ENCODE measurements around the gene NSMF.
"Not testable (repeated sequence)": the region's sequence is repeated elsewhere in the genome, so short reads cannot be mapped to it uniquely, and the experiment has no call there.

Gene NSMF

DNA sequence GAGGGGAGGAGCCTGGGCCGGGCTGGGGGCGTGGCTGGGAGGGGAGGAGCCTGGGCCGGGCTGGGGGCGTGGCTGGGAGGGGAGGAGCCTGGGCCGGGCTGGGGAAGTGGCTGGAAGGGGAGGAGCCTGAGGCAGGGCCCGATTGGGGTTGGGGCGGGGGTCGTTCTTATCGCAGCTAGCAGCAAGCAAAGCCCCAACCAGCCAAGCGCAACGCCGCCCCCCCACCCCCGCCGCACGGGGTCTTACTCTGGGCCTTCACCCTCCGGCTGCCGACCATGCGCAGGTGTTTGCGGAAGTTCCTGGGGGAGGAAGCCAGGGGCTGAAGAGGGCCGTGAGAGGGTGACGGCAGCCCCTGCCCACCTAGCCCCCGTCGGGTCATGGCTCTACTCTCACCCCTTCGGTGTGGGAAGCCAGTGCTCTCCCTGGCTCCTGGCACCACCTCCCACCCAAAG lies 5.0 kb downstream of the NSMF start:
- no peak overlapping the region for H3K27ac ChIP-seq
- TF ChIP-seq, protein P1, sequence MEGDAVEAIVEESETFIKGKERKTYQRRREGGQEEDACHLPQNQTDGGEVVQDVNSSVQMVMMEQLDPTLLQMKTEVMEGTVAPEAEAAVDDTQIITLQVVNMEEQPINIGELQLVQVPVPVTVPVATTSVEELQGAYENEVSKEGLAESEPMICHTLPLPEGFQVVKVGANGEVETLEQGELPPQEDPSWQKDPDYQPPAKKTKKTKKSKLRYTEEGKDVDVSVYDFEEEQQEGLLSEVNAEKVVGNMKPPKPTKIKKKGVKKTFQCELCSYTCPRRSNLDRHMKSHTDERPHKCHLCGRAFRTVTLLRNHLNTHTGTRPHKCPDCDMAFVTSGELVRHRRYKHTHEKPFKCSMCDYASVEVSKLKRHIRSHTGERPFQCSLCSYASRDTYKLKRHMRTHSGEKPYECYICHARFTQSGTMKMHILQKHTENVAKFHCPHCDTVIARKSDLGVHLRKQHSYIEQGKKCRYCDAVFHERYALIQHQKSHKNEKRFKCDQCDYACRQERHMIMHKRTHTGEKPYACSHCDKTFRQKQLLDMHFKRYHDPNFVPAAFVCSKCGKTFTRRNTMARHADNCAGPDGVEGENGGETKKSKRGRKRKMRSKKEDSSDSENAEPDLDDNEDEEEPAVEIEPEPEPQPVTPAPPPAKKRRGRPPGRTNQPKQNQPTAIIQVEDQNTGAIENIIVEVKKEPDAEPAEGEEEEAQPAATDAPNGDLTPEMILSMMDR (conservative IDR thresholded peaks at IDR 0.05), result no peak

DNA sequence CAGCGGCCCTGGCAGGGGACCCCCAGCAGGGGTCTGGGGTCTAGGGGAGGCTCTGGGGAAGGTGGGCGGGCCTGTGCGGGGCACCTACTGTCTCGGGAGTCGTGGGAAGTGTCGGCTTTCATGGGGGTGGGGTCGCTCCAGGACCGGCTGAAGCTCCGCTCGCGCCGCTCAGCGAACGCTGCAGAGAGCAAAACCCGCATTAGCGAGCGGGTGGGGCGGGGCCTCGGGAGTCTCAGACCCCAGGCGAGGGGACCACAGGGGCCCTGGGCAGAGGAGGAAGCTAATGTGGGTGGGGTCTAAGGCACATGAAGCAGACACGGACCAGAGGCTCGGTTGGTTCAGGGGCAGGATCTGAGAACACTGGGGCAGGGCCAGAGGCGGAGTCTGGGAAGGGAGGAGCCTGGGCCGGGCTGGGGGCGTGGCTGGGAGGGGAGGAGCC lies 5.5 kb downstream of the NSMF start:
- H3K27ac ChIP-seq, result no peak overlapping the region
- TF ChIP-seq, protein P1 (conservative IDR thresholded peaks at IDR 0.05), result no peak

DNA sequence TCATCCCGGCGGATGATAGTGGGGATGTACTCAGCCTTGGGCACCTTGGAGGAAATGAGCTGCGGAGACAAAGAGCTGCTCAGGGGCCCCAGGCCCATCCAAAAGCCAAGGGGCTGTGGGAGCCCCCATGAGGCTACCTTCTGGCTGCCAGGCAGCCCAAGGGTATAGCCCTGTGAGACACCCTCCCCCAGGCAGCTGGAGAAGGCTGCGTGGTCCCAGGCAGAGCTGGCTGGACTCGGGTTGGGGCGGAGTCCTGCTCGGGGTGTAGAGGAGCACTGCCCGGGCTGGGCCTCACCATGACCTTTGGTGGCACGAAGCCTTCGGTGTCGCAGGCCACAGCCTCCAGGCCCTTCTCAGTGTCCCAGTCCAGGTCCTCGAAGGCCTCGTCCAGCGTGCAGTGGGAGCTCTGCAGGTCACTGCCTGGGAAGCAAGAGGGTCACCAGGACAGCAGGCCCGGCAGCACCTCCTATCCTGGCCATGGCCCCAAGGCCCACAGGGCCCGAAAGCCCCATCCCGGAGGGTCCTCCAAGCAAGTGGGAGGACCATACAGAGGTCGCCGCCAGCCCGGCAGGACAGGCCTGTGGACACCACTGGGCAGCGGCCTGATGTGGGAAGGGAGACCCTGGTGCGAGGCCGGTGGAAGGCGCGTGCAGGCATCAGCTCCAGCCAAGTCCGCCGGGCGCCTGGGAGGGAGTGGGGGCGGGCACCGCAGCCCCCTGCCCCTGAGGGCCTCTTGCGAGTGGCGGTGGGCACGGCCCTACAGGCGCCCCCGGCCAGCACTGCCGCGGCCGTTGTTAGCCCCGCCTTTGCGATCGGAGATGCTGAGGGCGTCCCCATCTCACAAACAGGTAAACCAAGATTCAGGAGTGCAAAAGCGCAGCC lies 6.1 kb downstream of the NSMF start:
- no peak overlapping the region for H3K27ac ChIP-seq
- TF ChIP-seq, protein P1 (conservative IDR thresholded peaks at IDR 0.05), result no peak

DNA sequence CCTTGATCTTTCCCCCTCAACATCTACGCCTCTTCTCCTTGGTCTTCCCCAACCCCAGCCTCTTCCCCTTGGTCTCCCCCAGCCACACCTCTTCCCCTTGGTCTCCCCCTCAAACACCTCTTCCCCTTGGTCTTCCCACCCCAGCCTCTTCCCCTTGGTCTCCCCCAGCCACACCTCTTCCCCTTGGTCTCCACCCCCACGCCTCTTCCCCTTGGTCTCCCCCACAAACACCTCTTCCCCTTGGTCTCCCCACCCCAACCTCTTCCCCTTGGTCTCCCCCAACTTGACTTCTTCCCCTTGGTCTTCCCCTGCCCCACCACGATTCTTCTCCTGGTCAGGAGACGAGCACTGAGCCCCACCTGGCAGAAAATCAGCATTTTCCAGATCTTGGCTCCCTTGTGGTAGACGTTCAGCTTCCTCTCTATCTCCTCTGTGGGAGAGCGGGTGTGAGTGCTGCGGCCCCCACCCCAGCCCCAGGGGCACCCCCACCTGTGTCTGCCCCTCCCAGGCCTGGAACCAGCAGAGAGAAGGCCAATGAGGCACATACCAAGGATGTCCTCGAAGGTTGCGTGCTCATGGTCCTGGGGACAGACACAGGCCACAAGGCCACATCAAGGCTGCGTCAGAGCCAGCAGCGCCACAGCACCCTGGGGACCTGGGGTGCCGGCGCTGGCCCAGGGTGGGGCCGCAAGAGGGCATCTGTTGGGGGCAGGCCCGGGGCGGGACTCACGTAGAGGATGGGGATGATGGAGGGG lies 7.0 kb downstream of the NSMF start:
- no peak overlapping the region for H3K27ac ChIP-seq
- TF ChIP-seq, protein P1 (conservative IDR thresholded peaks at IDR 0.05), result no peak

DNA sequence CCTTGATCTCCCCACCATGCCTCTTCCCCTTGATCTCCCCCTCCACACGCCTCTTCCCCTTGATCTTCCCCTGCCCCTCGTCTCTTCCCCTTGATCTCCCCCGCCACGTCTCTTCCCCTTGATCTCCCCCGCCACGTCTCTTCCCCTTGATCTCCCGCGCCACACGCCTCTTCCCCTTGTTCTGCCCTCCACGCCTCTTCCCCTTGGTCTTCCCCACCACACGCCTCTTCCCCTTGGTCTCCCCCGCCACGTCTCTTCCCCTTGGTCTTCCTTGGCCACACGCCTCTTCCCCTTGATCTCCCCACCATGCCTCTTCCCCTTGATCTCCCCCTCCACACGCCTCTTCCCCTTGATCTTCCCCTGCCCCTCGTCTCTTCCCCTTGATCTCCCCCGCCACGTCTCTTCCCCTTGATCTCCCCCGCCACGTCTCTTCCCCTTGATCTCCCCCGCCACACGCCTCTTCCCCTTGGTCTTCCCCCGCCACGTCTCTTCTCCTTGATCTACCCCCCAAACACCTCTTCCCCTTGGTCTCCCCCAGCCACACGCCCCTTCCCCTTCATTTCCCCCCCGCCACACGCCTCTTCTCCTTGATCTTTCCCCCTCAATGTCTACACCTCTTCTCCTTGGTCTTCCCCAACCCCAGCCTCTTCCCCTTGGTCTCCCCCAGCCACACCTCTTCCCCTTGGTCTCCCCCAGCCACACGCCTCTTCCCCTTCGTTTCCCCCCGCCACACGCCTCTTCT lies 7.7 kb downstream of the NSMF start:
- not testable (repeated sequence) for H3K27ac ChIP-seq

DNA sequence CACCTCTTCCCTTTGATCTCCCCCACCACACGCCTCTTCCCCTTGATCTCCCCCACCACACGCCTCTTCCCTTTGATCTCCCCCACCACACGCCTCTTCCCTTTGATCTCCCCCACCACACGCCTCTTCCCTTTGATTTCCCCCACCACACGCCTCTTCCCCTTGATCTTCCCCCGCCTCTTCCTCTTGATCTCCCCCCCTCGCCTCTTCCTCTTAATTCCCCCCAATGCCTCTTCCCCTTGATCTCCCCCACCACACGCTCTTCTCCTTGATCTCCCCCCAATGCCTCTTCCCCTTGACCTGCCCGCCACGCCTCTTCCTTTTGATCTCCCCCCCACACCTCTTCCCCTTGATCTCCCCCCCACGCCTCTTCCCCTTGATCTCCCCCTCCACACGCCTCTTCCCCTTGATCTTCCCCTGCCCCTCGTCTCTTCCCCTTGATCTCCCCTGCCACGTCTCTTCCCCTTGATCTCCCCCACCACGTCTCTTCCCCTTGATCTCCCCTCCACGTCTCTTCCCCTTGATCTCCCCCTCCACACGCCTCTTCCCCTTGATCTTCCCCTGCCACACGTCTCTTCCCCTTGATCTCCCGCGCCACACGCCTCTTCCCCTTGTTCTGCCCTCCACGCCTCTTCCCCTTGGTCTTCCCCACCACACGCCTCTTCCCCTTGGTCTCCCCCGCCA lies 8.5 kb downstream of the NSMF start:
- H3K27ac ChIP-seq, result not testable (repeated sequence)

DNA sequence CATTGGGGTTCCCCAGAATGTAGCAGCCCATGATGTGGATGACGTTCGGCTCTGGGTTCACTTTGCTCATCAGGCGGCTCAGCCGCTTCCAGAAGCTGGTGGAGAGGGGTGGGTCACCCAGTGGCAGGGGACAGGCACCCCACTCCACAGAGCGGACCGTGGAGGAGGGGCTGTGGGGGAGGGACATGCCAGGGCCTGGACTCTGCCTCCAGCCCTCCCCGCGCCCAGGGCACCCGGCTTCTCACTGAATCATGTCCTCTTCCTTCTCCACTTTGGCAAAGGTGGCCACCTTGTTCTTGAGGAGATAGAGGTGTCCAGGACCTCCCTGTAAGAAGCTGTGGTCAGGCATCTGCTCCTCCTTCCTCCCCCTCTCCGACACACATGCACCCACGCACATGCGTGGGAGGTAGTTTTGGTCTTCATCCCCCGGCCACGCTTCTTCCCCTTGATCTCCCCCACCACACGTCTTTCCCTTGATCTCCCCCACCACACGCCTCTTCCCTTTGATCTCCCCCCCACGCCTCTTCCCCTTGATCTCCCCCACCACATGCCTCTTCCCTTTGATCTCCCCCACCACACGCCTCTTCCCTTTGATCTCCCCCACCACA lies 9.1 kb downstream of the NSMF start:
- no peak overlapping the region for H3K27ac ChIP-seq
- TF ChIP-seq, protein P1 (conservative IDR thresholded peaks at IDR 0.05), result no peak

Measured in VCaP (cell line).